ENCODE results near the gene IFT57.

The IFT57 gene

DNA sequence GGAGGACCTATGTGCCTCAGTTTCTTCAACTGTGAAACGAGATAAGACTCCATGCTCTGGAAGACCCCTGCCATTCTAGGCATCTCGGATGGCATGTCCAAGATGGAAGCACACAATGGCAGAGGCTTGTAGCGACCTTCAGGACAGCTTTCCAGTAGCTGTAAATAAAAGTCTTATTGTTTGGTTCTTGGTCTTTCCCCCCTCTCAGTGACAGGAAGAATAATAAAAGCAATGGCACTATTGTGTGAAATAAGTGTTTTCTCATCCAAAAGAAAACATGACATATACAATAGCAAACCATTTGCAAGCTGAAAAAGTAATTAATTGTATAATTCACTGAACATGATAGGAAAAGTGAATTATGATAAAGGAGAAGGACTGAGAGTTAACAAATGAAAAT is 98.9 kb downstream of the IFT57 start:
- no peak for DNase-seq

DNA sequence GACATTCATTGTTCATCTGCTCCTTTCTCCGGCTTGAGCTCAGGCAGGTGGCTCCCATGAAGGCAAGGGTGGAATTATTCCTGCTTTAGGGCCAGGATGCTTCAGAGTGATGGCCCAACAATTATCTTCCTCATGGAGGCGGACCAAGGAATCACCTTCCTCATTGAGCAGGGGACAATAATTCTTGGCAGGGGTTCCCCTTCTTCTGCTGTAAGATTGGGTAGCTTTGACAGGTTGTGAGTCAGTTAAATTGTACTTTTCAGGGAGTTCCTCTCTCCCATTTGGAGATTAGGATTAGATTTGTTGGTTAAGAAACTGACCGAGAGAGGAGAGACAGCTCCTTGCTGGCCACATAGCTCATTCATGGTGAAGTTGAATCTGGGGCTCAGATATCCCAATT is 99.9 kb downstream of the IFT57 start:
- no peak for DNase-seq

GRCh38 chr3:108119398-108120104 is 102.7 kb downstream of the IFT57 start:
- DNase-seq = no peak

DNA sequence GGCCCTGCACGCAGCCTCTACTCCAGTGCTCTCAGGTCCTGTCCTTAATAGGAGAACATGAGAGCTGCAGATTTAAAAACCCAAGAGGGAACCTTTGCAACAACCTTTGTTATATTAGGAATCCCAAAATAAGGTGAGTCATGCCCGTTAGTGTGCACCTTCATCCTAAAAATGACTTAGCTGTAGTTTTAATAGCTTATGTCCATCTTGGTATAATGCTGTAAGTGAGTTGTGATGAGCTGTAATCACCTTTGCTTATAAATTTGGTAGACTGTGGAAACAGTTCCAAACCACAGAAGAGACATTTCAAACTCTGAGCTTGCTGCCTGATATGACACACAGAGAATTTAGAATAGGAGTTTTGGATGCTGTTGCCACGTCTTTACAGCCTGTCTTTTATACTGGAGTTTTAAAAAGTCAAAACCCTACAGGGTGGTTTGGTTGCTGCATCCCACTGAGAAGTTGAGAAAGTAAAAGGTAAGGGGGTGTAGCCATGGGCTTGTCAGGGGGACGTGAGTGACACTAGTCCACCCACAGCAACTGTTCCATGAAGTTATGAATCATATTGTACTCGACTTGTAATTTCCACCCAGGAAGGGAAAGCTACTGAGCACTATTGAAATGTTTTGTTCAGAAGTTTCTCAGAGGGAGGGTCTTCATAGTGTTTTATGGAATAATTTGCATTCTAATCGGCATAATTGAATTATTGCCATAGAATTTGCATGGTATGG is 104.0 kb downstream of the IFT57 start:
- peak in 1 of 2 experiments; percentile 23 for DNase-seq

DNA sequence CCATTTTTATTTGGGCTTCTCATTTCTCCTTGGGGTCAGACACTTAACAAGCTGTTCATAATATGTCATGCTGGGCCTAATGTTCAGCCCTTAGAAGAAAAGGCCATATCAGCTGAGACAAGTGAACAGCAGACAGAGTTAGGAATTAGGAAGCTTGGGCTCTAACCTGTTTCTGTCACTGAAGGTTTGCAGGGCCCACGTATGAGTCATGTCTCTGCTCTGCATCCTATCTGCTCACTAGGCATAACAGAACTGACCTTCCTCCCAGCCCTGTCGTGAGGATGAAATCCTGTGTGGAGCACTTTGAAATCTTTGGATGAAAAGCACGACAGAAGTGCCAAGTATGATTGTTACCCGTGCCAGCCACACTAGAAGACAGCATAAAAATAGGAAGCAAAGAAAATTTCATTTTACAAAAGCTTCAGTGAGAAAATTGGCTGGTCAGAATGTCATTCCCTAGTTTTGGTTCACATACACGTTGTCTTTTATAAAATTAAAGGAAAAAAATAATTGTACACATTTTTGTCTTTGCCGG is 104.9 kb downstream of the IFT57 start:
- no peak for DNase-seq

- no peak for DNase-seq
Observed at GRCh38 chr3:108114423-108115065, 107.7 kb downstream of the IFT57 start.

GRCh38 chr3:108113975-108114374 is 108.2 kb downstream of the IFT57 start:
- no peak for DNase-seq

DNA sequence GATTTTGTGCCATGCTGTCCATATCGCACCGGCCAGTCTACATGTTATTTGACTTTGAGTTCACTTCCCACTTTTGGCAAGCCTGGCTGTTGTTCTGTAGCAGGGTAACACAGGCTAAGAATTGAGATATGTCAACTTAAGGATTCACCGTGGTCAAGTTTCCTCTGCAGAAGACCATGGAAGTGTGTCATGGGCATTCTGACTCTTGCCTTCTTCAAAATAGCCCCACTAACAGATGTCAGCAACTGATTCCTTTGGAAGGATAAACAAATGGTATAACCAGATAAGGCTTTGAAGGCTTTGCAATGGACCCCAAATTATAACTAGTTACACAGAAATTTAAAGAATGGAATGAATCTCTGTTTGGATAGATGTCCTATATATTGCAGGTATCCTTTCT is 111.3 kb downstream of the IFT57 start:
- DNase-seq = no peak
